NCI-H2227 (cell line): ENCODE results near the gene TPT1.
"Not testable (repeated sequence)": the region's sequence is repeated elsewhere in the genome, so short reads cannot be mapped to it uniquely, and the experiment has no call there.

Experiments used
- DNase-seq: peaks from one replicate; lab custom pipeline; 2025; ENCODE audit not compliant: unreplicated experiment; lab: John Stamatoyannopoulos, UW

Gene TPT1

GRCh38 chr13:45303866-45304265, 37.1 kb downstream of the TPT1 start:
- DNase-seq, result no peak

GRCh38 chr13:45303026-45303425, 38.0 kb downstream of the TPT1 start:
- no peak for DNase-seq

GRCh38 chr13:45302507-45302906, 38.5 kb downstream of the TPT1 start:
- no peak for DNase-seq

GRCh38 chr13:45301263-45301662, 39.7 kb downstream of the TPT1 start:
- no peak for DNase-seq

- no peak for DNase-seq
These were observed 40.6 kb downstream of the TPT1 start for GRCh38 chr13:45300190-45300985.

- DNase-seq, result no peak
These were observed 41.8 kb downstream of the TPT1 start for GRCh38 chr13:45299194-45299593.

GRCh38 chr13:45298550-45298949, 42.4 kb downstream of the TPT1 start:
- not testable (repeated sequence) for DNase-seq

GRCh38 chr13:45298206-45298505, 42.8 kb downstream of the TPT1 start:
- no peak for DNase-seq

- no peak for DNase-seq
These were observed 43.4 kb downstream of the TPT1 start for GRCh38 chr13:45297456-45298205.

GRCh38 chr13:45296259-45296658, 44.7 kb downstream of the TPT1 start:
- DNase-seq, result no peak

- DNase-seq, result no peak
These were observed 45.4 kb downstream of the TPT1 start for GRCh38 chr13:45295536-45295935.

- no peak for DNase-seq
These were observed 48.8 kb downstream of the TPT1 start for GRCh38 chr13:45292176-45292575.

GRCh38 chr13:45289936-45290563, 50.9 kb downstream of the TPT1 start:
- DNase-seq, result no peak
